AG04449 (cell line): ENCODE results near the gene RNF207.

Source experiments
- CTCF ChIA-PET: fragments of 350-600 bp; formaldehyde crosslinking; extraction: SDS; loops from one replicate; lab custom pipeline; 2021; ENCODE audit warnings: antibody characterized with exemption; lab: Yijun Ruan, JAX
- POLR2A ChIA-PET: fragments of 400-600, 350-600 bp; formaldehyde crosslinking; extraction: SDS; loops from one replicate; lab custom pipeline; 2020; ENCODE audit warnings: antibody characterized with exemption, inconsistent platforms; lab: Yijun Ruan, JAX
- DNase-seq: peaks from one replicate; pipeline ENCODE4 v3.0.0-alpha.2; 2010; ENCODE audit warnings: low read depth, low spot score
- H3K4me3 ChIP-seq: 2 replicates; pipeline ENCODE4 v1.5.1; 2011; ENCODE audit warnings: low read depth, mild to moderate bottlenecking, control low read depth, low read length
- TF ChIP-seq, protein P1 (sequence below): IDR thresholded peaks from one replicate; pipeline ENCODE4 v1.5.1; 2011; ENCODE audit warnings: mild to moderate bottlenecking, moderate library complexity, low read length, control low read depth, inconsistent platforms; ENCODE audit not compliant: insufficient read depth; ENCODE audit errors: missing control alignments

Gene RNF207

DNA sequence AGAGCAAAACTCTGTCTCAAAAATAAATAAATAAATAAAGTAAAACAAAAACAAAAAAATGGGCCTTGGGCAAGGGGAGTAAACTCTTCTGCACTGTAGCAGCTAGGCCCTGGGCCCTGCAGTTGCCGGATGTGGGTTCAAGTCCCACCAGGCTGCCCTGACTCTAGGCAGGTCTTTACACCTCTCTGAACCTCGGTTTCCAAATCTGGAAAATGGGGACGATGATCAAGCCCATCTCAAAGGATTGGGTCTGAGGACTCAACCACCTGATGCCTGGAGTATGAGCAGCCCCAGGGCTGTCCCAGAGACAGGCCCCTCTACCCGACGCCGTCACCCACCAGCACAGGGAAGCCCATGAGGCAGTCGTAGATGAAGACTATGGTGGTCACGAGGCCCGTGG is 47.5 kb downstream of the RNF207 start:
- H3K4me3 ChIP-seq, result no peak overlapping the region
- POLR2A ChIA-PET, result no interaction called here
- CTCF ChIA-PET, result interaction anchor here (1.2 to 12.0 kb wide), 2 partner anchors 12 to 84 kb away, joined by 3 to 537 read pairs; no protein-coding TSS in a partner anchor
- TF ChIP-seq, protein P1, sequence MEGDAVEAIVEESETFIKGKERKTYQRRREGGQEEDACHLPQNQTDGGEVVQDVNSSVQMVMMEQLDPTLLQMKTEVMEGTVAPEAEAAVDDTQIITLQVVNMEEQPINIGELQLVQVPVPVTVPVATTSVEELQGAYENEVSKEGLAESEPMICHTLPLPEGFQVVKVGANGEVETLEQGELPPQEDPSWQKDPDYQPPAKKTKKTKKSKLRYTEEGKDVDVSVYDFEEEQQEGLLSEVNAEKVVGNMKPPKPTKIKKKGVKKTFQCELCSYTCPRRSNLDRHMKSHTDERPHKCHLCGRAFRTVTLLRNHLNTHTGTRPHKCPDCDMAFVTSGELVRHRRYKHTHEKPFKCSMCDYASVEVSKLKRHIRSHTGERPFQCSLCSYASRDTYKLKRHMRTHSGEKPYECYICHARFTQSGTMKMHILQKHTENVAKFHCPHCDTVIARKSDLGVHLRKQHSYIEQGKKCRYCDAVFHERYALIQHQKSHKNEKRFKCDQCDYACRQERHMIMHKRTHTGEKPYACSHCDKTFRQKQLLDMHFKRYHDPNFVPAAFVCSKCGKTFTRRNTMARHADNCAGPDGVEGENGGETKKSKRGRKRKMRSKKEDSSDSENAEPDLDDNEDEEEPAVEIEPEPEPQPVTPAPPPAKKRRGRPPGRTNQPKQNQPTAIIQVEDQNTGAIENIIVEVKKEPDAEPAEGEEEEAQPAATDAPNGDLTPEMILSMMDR, result no peak
- DNase-seq, result no peak

DNA sequence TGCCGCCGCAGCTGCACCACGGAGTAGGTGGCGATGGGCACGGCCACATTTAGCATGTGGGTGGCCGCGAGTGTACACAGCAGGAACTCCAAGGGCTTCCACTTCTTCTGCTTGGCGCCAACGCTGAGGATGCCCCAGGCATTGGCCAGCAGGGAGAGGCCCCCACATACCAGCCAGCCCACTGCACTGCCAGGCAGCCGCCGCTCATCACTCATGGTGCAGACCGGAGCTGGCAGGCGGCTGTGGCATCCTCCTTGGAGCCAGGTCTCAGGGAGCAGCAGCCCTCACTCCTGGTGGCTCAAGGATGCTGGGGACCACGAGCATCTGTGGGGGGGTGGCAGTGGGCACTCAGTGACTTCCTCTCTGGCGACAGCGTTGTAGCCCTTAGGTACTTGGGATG is 48.8 kb downstream of the RNF207 start:
- ChIA-PET CTCF (interaction anchor here (5.8 kb wide), 1 partner anchor 7 kb away, joined by 42 read pairs; no protein-coding TSS in a partner anchor), POLR2A (no interaction called here)
- TF ChIP-seq, protein P1, result no peak
- no peak for DNase-seq
- no peak overlapping the region for H3K4me3 ChIP-seq

DNA sequence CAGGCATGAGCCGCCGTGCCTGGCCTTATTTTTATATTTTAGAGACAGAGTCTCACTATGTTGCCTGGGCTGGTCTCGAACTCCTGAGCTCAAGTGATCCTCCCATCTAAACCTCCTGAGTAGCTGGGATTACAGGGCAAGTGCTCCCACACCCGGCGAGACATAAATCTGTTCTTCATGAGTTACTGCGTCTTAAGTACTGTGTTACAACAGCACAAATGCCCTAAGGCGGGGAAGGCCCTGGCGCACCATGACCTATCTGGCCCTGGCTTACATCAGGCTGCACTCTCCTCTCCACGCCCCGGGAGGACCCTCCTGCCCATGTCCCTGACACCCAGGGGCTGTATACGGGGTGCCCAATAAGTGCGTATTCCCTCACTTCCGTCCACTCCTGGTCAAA is 50.7 kb downstream of the RNF207 start:
- no peak overlapping the region for H3K4me3 ChIP-seq
- TF ChIP-seq, protein P1, result no peak
- no peak for DNase-seq
- ChIA-PET POLR2A (no interaction called here), CTCF (interaction anchor here (1.5 to 5.8 kb wide), 2 partner anchors 9 to 18 kb away, joined by 3 to 42 read pairs; no protein-coding TSS in a partner anchor)

DNA sequence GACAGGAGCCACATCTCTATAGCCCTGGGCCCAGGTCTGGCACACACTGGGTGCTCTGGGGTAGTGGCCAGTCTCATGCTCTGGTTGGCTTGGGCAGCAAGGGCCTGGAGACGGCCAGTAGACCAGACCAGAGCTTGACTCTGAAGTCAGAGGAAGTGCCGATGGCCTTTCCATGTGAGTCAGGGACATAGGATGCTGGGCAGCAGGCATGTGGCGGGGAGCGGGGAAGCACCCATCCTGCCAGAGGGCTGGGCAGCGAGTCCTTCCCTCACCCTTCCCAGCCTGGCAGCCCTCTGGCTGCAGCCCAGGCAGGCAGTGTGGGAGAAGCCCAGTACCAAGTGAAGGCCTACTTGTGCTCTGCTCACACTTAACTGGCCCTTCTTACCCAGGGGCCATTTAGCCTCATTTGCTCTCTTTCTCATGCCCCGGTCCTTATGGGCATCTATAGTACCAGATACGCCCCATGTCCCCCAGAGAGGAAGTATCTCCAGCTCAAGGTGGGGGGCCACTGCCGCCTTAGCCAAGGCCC is 51.7 kb downstream of the RNF207 start:
- DNase-seq, result no peak
- H3K4me3 ChIP-seq, result no peak overlapping the region
- ChIA-PET CTCF (interaction anchor here (0.9 to 5.8 kb wide), 5 partner anchors 10 to 88 kb away, joined by 3 to 42 read pairs (median 4); no protein-coding TSS in a partner anchor), POLR2A (no interaction called here)
- TF ChIP-seq, protein P1, result no peak

DNA sequence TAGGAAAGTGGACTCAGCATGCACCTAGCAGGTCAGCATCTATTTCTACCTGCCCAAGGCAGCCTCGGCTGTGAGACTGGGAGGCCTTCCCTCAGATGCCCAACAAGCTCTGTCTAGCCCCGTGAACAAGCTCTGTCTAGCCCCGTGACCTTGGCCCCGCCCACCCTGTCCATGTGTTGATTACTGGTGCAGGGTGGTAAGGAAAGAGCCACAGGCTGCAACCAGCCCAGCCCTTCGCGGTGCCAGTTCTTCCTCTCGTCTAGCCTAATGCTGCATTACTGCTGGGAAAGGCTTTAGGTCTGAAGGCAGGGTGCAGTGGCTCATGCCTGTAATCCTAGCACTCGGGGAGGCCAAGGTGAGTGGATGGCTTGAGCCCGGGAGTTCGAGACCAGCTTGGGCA is 52.8 kb downstream of the RNF207 start:
- no peak for DNase-seq
- TF ChIP-seq, protein P1, result no peak
- POLR2A ChIA-PET, result no interaction called here
- no peak overlapping the region for H3K4me3 ChIP-seq
- CTCF ChIA-PET, result interaction anchor here (1.1 to 5.8 kb wide), 5 partner anchors 11 to 85 kb away, joined by 3 to 42 read pairs (median 4); no protein-coding TSS in a partner anchor

DNA sequence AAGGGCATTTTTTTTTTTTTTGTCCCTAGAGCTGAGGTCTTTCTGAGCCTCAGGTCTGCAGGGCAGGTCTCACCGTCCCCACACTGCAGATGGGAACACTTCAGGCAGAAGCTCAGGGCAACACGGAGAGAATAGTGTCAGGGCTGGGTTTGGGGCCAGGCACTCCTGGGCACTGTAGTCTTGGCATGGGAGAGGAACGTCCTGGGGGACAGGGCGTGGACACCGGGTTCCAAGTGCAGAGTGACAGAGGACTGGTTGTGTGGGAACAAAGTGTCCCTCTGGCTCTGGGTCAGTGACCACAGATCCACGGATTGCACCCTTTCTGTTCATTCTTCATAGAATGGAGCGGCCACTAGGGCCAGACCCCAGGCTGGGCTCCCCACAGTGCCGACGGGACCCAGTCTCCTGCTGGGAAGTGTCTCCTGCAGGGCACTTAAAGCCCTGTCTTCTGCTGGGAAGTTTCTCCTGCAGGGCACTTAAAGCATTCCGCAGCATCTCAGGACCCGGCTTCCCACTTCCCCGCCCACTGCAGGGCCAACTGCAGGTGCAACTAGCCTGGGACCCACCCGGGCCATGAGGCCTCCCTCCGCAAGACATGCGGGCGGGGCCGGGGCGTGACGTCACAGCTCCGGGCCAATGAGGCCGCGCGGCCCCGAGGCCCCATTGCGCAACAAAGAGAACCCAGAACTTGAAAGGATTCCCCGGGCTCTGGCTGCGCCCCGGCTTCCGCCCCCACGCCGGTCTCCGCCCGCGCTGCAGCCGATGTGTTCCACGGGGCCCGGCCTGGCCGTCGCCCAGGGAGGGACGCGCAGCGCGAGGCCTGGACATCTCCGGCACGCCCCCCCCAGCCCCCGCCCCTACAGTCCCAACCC is 53.8 kb downstream of the RNF207 start:
- ChIA-PET CTCF (interaction anchor here (1.2 to 5.8 kb wide), 3 partner anchors 9 to 84 kb away, joined by 4 to 42 read pairs (median 6); no protein-coding TSS in a partner anchor), POLR2A (no interaction called here)

More for the DNA sequence above, 53.8 kb downstream of the RNF207 start:
- DNase-seq, result no peak
- H3K4me3 ChIP-seq, result peak overlapping the region; percentile 60
- TF ChIP-seq, protein P1, result no peak
